HepG2 (cell line): ENCODE results near the gene NFIL3. TPM values are rescaled to one million over a fixed set of nuclear protein-coding genes. Genes with fewer than 3 reads are reported as not detected.

Experiments used
- IKZF4 ChIP-seq: sonication (generic); formaldehyde crosslinking; IDR thresholded peaks from 2 replicates; pipeline ENCODE4 v1.5.1; 2020; ENCODE audit warnings: borderline replicate concordance, mild to moderate bottlenecking, low read depth, missing genetic modification reagents; ENCODE audit errors: not compliant biosample characterization
- IRF9 ChIP-seq: sonication (generic); formaldehyde crosslinking; IDR thresholded peaks from 2 replicates; pipeline ENCODE4 v1.8.0; 2022; ENCODE audit warnings: missing genetic modification reagents, mild to moderate bottlenecking, borderline replicate concordance
- SNAPC4 ChIP-seq: sonication (generic); formaldehyde crosslinking; IDR thresholded peaks from 2 replicates; pipeline ENCODE4 v1.4.0; 2020; ENCODE audit warnings: mild to moderate bottlenecking, missing genetic modification reagents
- YY1 ChIP-seq: IDR thresholded peaks from 2 replicates; pipeline ENCODE4 v1.6.1; 2011; ENCODE audit warnings: low read length, low read depth, moderate library complexity, mild to moderate bottlenecking; ENCODE audit not compliant: insufficient read depth, insufficient replicate concordance
- ZBTB26 ChIP-seq: IDR thresholded peaks from 2 replicates; pipeline ENCODE4 v1.6.1; 2016; ENCODE audit warnings: missing compliant biosample characterization, missing genetic modification reagents, borderline replicate concordance
- ZBTB7A ChIP-seq: sonication (generic); formaldehyde crosslinking; IDR thresholded peaks from 2 replicates; pipeline ENCODE4 v1.8.0; 2022; ENCODE audit warnings: mild to moderate bottlenecking, missing genetic modification reagents
- ZNF142 ChIP-seq: sonication (generic); formaldehyde crosslinking; IDR thresholded peaks from 2 replicates; pipeline ENCODE4 v1.4.0; 2020; ENCODE audit warnings: missing genetic modification reagents
- ZNF235 ChIP-seq: sonication (generic); formaldehyde crosslinking; IDR thresholded peaks from 2 replicates; pipeline ENCODE4 v1.8.1; 2023; ENCODE audit warnings: mild to moderate bottlenecking, missing genetic modification reagents, borderline replicate concordance
- ZNF574 ChIP-seq: sonication (generic); formaldehyde crosslinking; IDR thresholded peaks from 2 replicates; pipeline ENCODE4 v1.4.0; 2020; ENCODE audit warnings: missing genetic modification reagents
- ZNF580 ChIP-seq: IDR thresholded peaks from 2 replicates; pipeline ENCODE4 v1.6.1; 2016; ENCODE audit warnings: low read depth, borderline replicate concordance
- polyA plus RNA-seq, 8 experiments: library from polyadenylated mRNA; depleted of rRNA in 3 of 8; stranded (reverse) in 7 of 8; unstranded in 1 of 8; fragments of >200 nt; fragmentation: Illumina TruSeq in 4 of 8; extraction: Trizol in 4 of 8; gene quantifications; 2 replicates each; pipeline versions ENCODE4 v1.2.1 to v1.2.3, GENCODE V29; 2011 to 2016; ENCODE audit warnings: low read depth in 4 of 8, missing spikeins in 1 of 8, mixed read lengths in 1 of 8; ENCODE audit not compliant: insufficient read depth in 1 of 8
- total RNA-seq, 5 experiments: library from RNA; depleted of rRNA; stranded (reverse); fragments of >200 nt; fragmentation: Illumina TruSeq; extraction: Trizol; gene quantifications; 2 replicates each; pipeline ENCODE4 v1.2.3, GENCODE V29; 2016; ENCODE audit warnings: low read depth in 1 of 5

Gene NFIL3
- total and polyA plus RNA-seq, 2 of the 13 experiments (the other 11 are each of a cell fraction or from before 2014, with no cell fraction given): 46.6 to 54.2 TPM

- TF ChIP-seq ZBTB26: no peak
- TF ChIP-seq ZNF580 (CRISPR knock-in tag): peak; percentile 21; the same call in 1 of the 2 replicates
- TF ChIP-seq IKZF4 (CRISPR knock-in tag): peak; percentile 38
- TF ChIP-seq ZNF142: 0 out of 2 replicates have a peak, but pooled peaks have one; percentile 16
- peak; percentile 29; the same call in 1 of the 2 replicates for TF ChIP-seq IRF9
- TF ChIP-seq SNAPC4: no peak
- TF ChIP-seq ZNF235: no peak
- 0 out of 2 replicates have a peak, but pooled peaks have one; percentile 1 for TF ChIP-seq ZNF574 (CRISPR knock-in tag)
- TF ChIP-seq YY1: peak; percentile 54
- TF ChIP-seq ZBTB7A: peak; percentile 58; the same call in 1 of the 2 replicates
These were observed at the start of gene NFIL3 (continued) for GRCh38 chr9:91423785-91424402.
